ACHN (cell line): ENCODE measurements around the gene DLX6.

ENCODE experiments used
- DNase-seq: peaks from one replicate; pipeline ENCODE4 v3.0.0-alpha.2; 2015
- in situ Hi-C: cut with HindIII; loops from 2 replicates; pipeline ENCODE4 v1.10.0; 2017; ENCODE audit warnings: low sequenced_read_pairs, low pct_ligation_motif_present, low pct_unique_long_range_greater_than_20kb

The DLX6 gene

GRCh38 chr7:97006816-97007582 lies 1.6 kb downstream of the DLX6 start:
- in situ Hi-C loops: no loop called here
- no peak for DNase-seq

GRCh38 chr7:97007583-97007861 lies 2.2 kb downstream of the DLX6 start:
- in situ Hi-C loops: no loop called here
- DNase-seq: no peak

DNA sequence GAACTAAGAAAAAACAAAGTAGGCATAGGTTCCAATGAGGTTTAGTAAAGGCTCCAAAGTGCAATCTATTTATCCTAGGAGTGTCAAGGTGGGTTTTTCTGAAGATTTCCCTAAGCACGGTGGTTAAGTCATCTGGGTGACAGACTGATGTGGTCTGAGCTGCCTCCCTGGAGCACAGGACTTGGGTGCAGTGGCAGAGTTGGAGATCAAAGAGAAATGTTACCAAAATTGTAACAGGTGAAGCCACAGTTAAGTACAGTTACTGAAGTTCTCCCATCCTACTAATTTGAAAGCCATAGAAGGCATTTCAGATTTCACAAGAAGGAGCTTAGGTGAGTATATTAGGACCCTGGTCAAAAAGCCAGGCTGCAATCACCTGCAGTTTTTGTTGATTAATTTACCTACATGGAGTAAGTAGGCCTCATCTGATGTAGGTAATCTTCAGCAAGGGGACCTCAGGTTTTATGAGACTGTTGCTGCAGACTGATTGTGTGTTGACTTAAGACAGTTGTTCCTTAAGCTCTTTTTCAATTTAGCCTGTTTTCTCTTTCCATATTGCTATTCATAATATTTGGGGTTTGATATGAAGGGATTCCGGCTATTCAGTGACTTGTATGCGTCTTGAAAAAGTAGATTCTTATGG lies 3.0 kb downstream of the DLX6 start:
- in situ Hi-C loops: no loop called here
- DNase-seq: no peak

DNA sequence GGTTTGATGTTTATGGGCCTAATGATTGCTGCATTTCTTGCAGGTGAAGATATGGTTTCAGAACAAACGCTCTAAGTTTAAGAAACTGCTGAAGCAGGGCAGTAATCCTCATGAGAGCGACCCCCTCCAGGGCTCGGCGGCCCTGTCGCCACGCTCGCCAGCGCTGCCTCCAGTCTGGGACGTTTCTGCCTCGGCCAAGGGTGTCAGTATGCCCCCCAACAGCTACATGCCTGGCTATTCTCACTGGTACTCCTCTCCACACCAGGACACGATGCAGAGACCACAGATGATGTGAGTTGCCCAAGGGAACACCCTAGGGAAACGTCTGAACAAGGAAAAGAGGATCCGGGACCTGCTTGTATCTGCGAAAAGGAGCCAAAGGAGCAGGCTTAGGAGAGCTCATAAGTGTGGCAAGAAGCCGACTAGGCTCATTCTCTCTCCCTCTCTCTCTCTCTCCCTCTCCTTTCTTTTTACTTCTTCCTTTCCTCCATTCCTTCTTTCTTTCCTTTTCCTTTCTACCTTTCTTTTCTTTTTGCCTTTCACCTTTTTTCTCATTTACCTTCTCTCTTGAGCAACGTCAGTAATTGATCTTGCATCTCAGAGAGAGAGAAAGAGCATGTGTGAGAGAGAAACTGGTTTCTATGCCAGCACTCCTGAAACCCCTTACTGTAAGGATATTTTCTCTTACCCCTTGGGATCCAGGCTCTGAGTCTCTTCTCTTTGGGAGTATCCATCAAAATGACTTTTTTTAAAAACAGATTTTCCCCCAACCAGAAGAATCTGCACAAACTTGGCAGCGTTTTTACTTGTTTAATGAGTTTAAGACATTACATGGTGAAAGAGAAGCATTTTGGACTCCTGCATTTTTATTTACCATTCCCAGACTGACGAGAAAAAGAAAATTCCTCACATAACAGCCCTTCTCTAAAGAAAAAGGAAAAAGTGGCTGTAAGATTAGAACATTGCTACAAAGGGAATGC lies 4.7 kb downstream of the DLX6 start:
- in situ Hi-C loops: no loop called here

DNA sequence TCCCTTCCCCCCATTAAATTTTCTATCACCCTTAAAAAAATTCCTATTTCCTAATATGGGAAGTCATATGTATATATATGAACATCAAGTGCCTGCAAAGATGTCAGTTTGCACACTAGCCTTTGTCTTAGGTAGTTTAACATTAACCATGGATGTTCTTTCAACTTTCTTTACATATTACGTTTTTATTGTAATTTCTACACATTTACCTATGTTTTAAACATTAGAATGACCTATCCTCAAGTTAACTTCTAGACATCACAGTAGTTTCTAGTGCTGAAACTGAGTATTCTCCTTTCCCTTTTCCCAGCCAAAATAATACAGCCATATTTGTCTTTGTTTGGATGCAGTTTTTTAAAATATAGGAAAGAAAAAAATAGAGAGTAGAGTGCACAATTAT lies 5.8 kb downstream of the DLX6 start:
- no peak for DNase-seq
- in situ Hi-C loops: no loop called here

More for the DNA sequence above, 4.7 kb downstream of the DLX6 start:
- DNase-seq: no peak

DNA sequence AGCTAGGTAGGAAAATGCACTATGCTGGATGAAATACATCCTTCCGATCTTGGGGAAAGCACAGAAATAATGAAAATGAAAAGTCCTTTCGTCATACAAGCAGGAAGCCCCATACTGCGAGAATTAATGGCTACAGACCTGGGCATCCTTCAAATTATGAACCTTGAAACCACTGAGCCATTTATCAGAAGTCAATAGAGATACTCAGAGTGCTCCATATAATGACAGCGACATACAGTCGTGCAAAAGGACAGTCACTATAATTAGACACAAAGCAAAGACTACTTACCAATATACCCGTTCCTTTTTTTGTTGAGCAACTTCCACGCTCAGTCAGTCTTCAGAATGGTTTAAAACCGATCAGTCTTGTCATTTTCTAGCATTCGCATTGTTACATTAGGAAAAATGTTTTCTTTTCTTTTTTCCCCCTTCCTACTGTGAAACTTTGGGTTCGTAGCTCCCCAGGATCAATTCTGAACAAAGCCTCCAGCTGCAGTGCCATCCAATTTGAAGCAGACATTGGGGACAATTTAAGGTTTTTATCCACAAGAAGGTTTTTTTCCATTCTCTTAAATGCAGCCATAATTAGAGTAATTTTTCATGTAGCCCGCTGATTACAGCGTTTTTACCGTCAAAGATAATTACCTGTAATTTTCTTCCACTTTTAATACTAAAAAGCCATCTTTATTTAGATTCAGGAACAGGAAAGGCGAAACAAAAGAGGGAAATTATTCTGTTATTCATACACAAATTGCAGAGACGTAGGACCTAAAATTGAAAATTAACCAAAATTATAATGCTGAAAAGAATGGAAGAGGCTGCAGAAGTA lies 6.4 kb downstream of the DLX6 start:
- no peak for DNase-seq
- in situ Hi-C loops: no loop called here

DNA sequence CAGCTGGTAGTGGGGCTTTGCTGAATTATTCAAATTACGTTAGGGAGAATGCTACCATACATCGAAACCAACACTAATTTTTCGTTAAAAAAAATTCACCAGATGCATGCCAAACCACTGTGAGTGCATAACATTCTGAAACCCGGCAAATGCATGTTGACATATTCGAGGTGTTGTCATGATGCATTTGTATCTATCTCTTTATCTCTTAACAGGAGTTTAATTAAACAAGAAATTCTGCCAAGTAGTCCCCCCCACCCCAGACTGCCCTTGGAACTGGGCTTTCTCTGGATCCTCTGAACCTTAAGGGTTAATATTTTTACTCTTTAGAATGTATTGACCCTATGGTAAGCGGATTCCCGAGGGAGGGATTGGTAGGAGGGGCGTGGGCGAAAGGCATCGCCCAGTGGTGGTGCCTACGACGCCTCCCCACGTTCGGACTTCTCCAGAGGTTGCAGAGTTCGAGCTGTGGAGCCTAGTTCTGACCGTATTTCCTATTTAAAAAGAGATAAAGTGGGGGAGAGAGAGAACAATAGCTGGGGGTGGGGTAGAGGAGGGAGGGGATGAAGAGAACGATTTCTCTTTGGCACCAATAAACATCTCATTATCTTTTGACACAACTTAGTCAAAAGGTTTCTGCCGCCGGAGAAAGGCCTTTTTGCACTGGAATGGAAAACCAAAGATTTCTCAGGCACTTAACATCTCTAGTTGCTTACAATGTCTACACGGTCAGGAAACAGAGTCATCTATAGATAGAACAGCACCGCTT lies 7.2 kb downstream of the DLX6 start:
- in situ Hi-C loops: no loop called here
- DNase-seq: no peak

GRCh38 chr7:97013134-97013844 lies 7.9 kb downstream of the DLX6 start:
- DNase-seq: no peak
- in situ Hi-C loops: no loop called here

DNA sequence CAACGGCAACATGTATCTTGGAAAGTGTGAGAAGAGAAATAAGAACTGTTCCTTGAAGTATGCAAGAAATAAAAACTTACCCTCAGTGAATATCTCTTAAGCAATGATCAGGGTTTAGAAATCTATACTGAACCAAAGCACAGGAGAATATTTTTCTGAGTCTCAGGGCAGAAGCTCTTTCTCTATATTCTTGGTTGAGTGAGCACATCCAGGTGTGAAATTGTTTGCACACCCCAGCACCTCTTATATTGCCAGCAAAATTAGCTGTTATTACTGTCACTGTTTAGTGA lies 8.4 kb downstream of the DLX6 start:
- in situ Hi-C loops: no loop called here
- no peak for DNase-seq

- DNase-seq: no peak
- in situ Hi-C loops: no loop called here
Observed at GRCh38 chr7:97014145-97014750, 8.9 kb downstream of the DLX6 start.

DNA sequence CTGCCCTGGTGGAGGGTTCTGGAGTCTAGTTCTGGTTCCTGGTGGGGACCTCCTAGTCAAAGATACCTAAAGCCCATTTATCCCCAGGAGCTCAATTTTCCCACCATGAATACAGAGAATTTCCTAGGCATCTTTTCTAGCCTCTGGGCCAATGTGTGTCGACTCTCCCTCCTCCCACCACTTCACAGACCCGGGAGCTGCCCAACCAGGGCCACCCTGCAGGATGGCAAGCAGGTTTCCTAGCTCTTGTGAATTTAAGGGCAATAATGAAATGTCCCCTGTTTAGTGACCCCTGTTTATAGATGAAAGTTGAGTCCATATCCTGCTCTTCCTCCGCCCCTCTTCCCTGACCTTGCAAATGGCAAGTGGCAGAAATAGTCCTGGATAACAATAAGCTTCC lies 9.9 kb downstream of the DLX6 start:
- DNase-seq: no peak
- in situ Hi-C loops: no loop called here

GRCh38 chr7:97015756-97016380 lies 10.5 kb downstream of the DLX6 start:
- in situ Hi-C loops: no loop called here
- no peak for DNase-seq

DNA sequence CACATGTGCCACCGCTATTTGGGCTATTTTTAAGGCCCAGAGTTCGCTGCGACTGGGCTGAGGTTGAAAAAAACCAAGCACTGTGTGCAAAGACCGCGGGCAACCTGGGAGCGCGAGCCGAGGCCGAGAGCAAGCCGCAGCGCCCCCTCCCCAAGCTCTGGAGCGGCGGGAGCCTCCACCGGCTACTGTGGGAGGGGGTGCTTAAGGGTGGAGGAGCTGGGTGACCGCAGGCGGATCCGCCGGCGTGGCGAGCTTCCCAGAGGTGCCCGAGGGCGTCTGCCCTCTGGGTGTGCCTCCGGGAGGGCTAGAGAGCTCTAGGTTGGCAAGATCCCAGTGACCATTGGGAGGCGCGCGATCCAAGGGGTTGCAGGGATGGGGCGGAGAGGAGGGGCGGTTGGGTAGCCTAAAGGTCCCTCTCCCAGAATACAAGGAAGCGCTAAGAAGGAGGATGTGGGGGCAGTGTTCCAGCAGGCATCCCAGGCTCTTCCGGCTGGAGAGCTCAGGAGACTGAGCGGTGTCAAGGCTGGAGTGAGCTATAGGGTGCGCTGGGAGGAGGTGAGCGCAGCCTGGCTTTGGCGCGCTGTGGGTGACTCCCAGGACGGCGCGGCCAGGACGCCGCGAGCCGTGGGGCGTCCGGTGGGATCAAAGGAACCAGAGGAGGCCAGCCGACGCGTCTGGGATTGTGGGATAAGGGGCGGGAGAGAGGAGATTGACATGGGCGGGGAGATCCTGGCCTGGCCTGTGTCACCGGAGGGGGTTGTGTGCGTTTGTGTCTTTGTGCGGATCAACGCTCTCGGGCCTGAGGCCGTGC lies 11.2 kb downstream of the DLX6 start:
- DNase-seq: no peak
- in situ Hi-C loops: no loop called here

- DNase-seq: no peak
- in situ Hi-C loops: no loop called here
Observed at GRCh38 chr7:97017192-97018125, 12.1 kb downstream of the DLX6 start.

DNA sequence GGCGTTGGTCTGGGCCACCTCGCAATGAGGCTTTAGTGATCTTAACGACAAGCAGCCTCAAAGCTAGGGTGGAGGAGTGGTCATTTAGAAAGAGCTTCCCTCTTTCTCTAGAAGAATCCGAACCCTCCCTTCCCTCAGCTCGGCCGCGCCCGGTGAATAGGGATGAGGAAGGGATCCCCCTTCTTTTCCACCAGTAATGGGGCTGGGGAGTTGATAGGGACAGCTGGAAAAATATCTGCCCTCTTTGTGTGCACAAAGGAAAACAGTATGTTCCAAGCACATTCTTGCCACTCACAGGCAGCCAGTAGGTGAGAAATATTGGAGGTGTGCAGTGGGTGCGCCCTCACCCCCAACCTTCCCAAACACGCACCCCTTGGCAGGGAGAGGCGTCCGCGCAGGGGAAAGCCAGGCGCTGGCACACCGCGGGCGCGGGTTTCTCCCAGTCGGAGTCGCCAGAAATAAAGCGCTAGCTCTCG lies 12.8 kb downstream of the DLX6 start:
- no peak for DNase-seq
- in situ Hi-C loops: no loop called here
